H1 (cell line): ENCODE results near the gene MT2A. TPM values are rescaled to one million over a fixed set of nuclear protein-coding genes. Genes with fewer than 3 reads are reported as not detected.
A peak's percentile ranks its signal among the peaks of the same experiment; 100 is the strongest.

Experiments used
- CTCF ChIA-PET: fragments of 300-600 bp; sonication (Branson Sonifier 250); formaldehyde crosslinking; loops from one replicate; lab custom pipeline; 2021; ENCODE audit not compliant: partially characterized antibody; lab: Charles Lee
- POLR2A ChIA-PET: fragments of 300-600 bp; sonication (Branson Sonifier 250); formaldehyde crosslinking; loops from one replicate; lab custom pipeline; 2021; ENCODE audit warnings: inconsistent platforms; ENCODE audit not compliant: partially characterized antibody; lab: Charles Lee
- DNase-seq, 2 experiments: peaks; one replicate each; pipeline versions ENCODE4 v3.0.0 to v3.0.0-alpha.2; 2010 to 2022; ENCODE audit warnings: low spot score in 2 of 2, low read depth in 1 of 2, mixed read lengths in 1 of 2
- FAIRE-seq: peaks from 2 replicates; lab custom pipeline; 2011; peaks lifted over from hg19 to GRCh38; lab: Jason Lieb, UNC
- H2AFZ ChIP-seq: 2 replicates; pipeline ENCODE4 v1.8.1; 2012; ENCODE audit warnings: low read length, inconsistent platforms
- H2AK5ac ChIP-seq: 2 replicates; pipeline ENCODE4 v1.6.1; 2013; ENCODE audit warnings: low read depth, low read length
- H2BK120ac ChIP-seq: replicated peaks from 2 replicates; pipeline ENCODE3; 2013; ENCODE audit warnings: low read depth, low read length, inconsistent platforms
- H2BK12ac ChIP-seq: 2 replicates; pipeline ENCODE4 v1.6.1; 2013; ENCODE audit warnings: low read depth, low read length
- H2BK15ac ChIP-seq: 2 replicates; pipeline ENCODE4 v1.6.1; 2013; ENCODE audit warnings: low read length
- H2BK20ac ChIP-seq: 2 replicates; pipeline ENCODE4 v1.6.1; 2013; ENCODE audit warnings: low read length
- H2BK5ac ChIP-seq: 2 replicates; pipeline ENCODE4 v1.6.1; 2013; ENCODE audit warnings: low read depth, low read length
- H3K14ac ChIP-seq: 2 replicates; pipeline ENCODE4 v1.6.1; 2013; ENCODE audit warnings: inconsistent platforms; ENCODE audit not compliant: insufficient read length
- H3K18ac ChIP-seq: 2 replicates; pipeline ENCODE4 v1.6.1; 2013; ENCODE audit warnings: low read length; ENCODE audit errors: extremely low read depth
- H3K23ac ChIP-seq: 2 replicates; pipeline ENCODE4 v1.6.1; 2013; ENCODE audit warnings: inconsistent platforms; ENCODE audit not compliant: insufficient read length
- H3K23me2 ChIP-seq: 2 replicates; pipeline ENCODE4 v1.6.1; 2013; ENCODE audit warnings: low read depth, low read length
- H3K27ac ChIP-seq: 2 replicates; pipeline ENCODE4 v1.6.1; 2011; ENCODE audit warnings: low read depth, low read length, inconsistent platforms
- H3K27me3 ChIP-seq, 4 experiments: replicated peaks in 1 of 4; 1 replicate in 1 of 4; 2 replicates in 3 of 4; pipeline versions ENCODE4 v1.6.1 to v1.8.1; 2011 to 2013; ENCODE audit warnings: low read length in 3 of 4, mild to moderate bottlenecking in 3 of 4, inconsistent platforms in 2 of 4, mixed read lengths in 2 of 4, moderate library complexity in 1 of 4; ENCODE audit not compliant: control insufficient read depth in 3 of 4, insufficient read depth in 3 of 4; ENCODE audit errors: extremely low read depth in 1 of 4
- H3K36me3 ChIP-seq, 4 experiments: 2 replicates each; pipeline versions ENCODE4 v1.6.1 to v1.8.1; 2011 to 2013; ENCODE audit warnings: mild to moderate bottlenecking in 4 of 4, low read length in 3 of 4, moderate library complexity in 2 of 4, control low read depth in 1 of 4, inconsistent platforms in 1 of 4; ENCODE audit not compliant: insufficient read depth in 4 of 4, control insufficient read depth in 2 of 4
- H3K4ac ChIP-seq: replicated peaks from 2 replicates; pipeline ENCODE3; 2013; ENCODE audit warnings: low read length, low read depth, mixed read lengths, inconsistent platforms; ENCODE audit not compliant: insufficient read length
- H3K4me1 ChIP-seq, 4 experiments: replicated peaks in 1 of 4; 1 replicate in 1 of 4; 2 replicates in 3 of 4; pipeline versions ENCODE4 v1.6.1 to v1.8.1; 2011 to 2013; ENCODE audit warnings: low read length in 3 of 4, inconsistent platforms in 2 of 4, mixed read lengths in 1 of 4; ENCODE audit not compliant: insufficient read depth in 4 of 4, control insufficient read depth in 3 of 4
- H3K4me2 ChIP-seq, 2 experiments: 2 replicates each; pipeline versions ENCODE4 v1.6.1 to v1.8.1; 2011 to 2013; ENCODE audit warnings: low read depth in 2 of 2, low read length in 2 of 2, control low read depth in 1 of 2, inconsistent platforms in 1 of 2, mild to moderate bottlenecking in 1 of 2; ENCODE audit not compliant: insufficient read depth in 1 of 2
- H3K4me3 ChIP-seq, 4 experiments: fragments of 200-600, 300-600 bp in 1 of 4; sonication (generic), shearing (Covaris generic), sonication (Bioruptor Twin) in 1 of 4; 2 replicates each; pipeline versions ENCODE4 v1.5.1 to v1.8.1; 2011 to 2016; ENCODE audit warnings: low read length in 4 of 4, low read depth in 3 of 4, control low read depth in 2 of 4, inconsistent platforms in 2 of 4, mild to moderate bottlenecking in 2 of 4, mixed read lengths in 1 of 4, moderate library complexity in 1 of 4; ENCODE audit not compliant: insufficient read depth in 2 of 4; ENCODE audit errors: extremely low read depth in 1 of 4
- H3K56ac ChIP-seq: replicated peaks from 2 replicates; pipeline ENCODE3; 2013; ENCODE audit warnings: low read depth, mild to moderate bottlenecking, mixed read lengths, low read length, inconsistent platforms; ENCODE audit not compliant: insufficient read length
- H3K79me1 ChIP-seq: 2 replicates; pipeline ENCODE4 v1.6.1; 2013; ENCODE audit warnings: low read depth, low read length, control low read depth
- H3K79me2 ChIP-seq, 2 experiments: 2 replicates each; pipeline versions ENCODE4 v1.6.1 to v1.8.1; 2012 to 2013; ENCODE audit warnings: low read length in 2 of 2, mild to moderate bottlenecking in 2 of 2, inconsistent platforms in 1 of 2; ENCODE audit not compliant: insufficient read depth in 2 of 2, control insufficient read depth in 1 of 2
- H3K9ac ChIP-seq, 4 experiments: replicated peaks in 1 of 4; 1 replicate in 1 of 4; 2 replicates in 3 of 4; pipeline versions ENCODE4 v1.6.1 to v1.8.1; 2011 to 2013; ENCODE audit warnings: low read depth in 3 of 4, low read length in 3 of 4, control low read depth in 2 of 4, mild to moderate bottlenecking in 2 of 4, moderate library complexity in 2 of 4, inconsistent platforms in 1 of 4; ENCODE audit errors: extremely low read depth in 1 of 4
- H3K9me3 ChIP-seq, 2 experiments: 2 replicates each; pipeline versions ENCODE4 v1.6.1 to v1.8.1; 2012 to 2013; ENCODE audit warnings: mild to moderate bottlenecking in 2 of 2, moderate library complexity in 2 of 2, control low read depth in 1 of 2, inconsistent platforms in 1 of 2, low read depth in 1 of 2, low read length in 1 of 2, mixed read lengths in 1 of 2; ENCODE audit not compliant: insufficient read depth in 2 of 2
- H4K20me1 ChIP-seq, 2 experiments: replicated peaks in 1 of 2; 2 replicates each; pipeline versions ENCODE3 to v1.8.1; 2011 to 2013; ENCODE audit warnings: inconsistent platforms in 2 of 2, low read length in 2 of 2, mild to moderate bottlenecking in 1 of 2; ENCODE audit not compliant: insufficient read depth in 2 of 2, control insufficient read depth in 1 of 2
- H4K5ac ChIP-seq: 2 replicates; pipeline ENCODE4 v1.6.1; 2013; ENCODE audit warnings: low read length, low read depth, mixed read lengths, inconsistent platforms; ENCODE audit not compliant: insufficient read length
- H4K8ac ChIP-seq: 2 replicates; pipeline ENCODE4 v1.8.0; 2013; ENCODE audit warnings: mild to moderate bottlenecking, moderate library complexity, low read length, inconsistent platforms; ENCODE audit not compliant: insufficient read depth; ENCODE audit errors: extremely low read depth
- H4K91ac ChIP-seq: replicated peaks from 2 replicates; pipeline ENCODE3; 2013; ENCODE audit warnings: low read length, mixed read lengths, inconsistent platforms; ENCODE audit not compliant: insufficient read length
- EGR1 ChIP-seq: IDR thresholded peaks from 2 replicates; pipeline ENCODE4 v1.6.1; 2011; ENCODE audit warnings: low read depth, low read length, borderline replicate concordance
- RNF2 ChIP-seq: fragments of 200-900, 300-1000 bp; sonication (generic); IDR thresholded peaks from 2 replicates; pipeline ENCODE4 v1.7.1; 2016; ENCODE audit warnings: borderline replicate concordance, low read depth, mild to moderate bottlenecking, antibody characterized with exemption, low read length; ENCODE audit not compliant: poor library complexity, severe bottlenecking; ENCODE audit errors: missing control alignments
- WGBS, 2 experiments: shearing (Covaris generic) in 1 of 2; methylation state at CpG; one replicate each; pipeline versions ENCODE4 v1.1.6 to v1.1.7; 2013 to 2015; ENCODE audit warnings: low lambda C conversion rate in 2 of 2, mixed read lengths in 2 of 2, inconsistent platforms in 1 of 2, low coverage in 1 of 2, missing lambda C conversion rate in 1 of 2; ENCODE audit not compliant: insufficient replicate concordance in 2 of 2, insufficient coverage in 1 of 2, insufficient read length in 1 of 2; ENCODE audit errors: extremely low coverage in 1 of 2, missing lambda C conversion rate in 1 of 2; 5-methylcytosine and 5-hydroxymethylcytosine counted together
- polyA plus RNA-seq, 7 experiments: library from polyadenylated mRNA; depleted of rRNA in 3 of 7; stranded (reverse) in 5 of 7; unstranded in 2 of 7; fragments of >200 nt in 5 of 7; fragments of 200-250 nt in 2 of 7; gene quantifications; 1 replicate in 5 of 7; 2 replicates in 1 of 7; 4 replicates in 1 of 7; pipeline versions ENCODE4 v1.2.1 to v1.2.3, GENCODE V29; 2011 to 2013; ENCODE audit warnings: missing spikeins in 2 of 7, mixed read lengths in 2 of 7
- total RNA-seq: library from RNA; stranded (reverse); fragmentation: NEBNext Ultra II Directional; extraction: Animal tissue kit (Norgen Biotek cat#: 25700); gene quantifications from 2 replicates; pipeline ENCODE4 v1.2.1, GENCODE V29; 2021

The MT2A gene
- total and polyA plus RNA-seq, 2 of the 8 experiments (the other 6 are each of a cell fraction or from before 2014, with no cell fraction given) = 9.5 to 30.1 TPM

- Histone ChIP-seq H3K23me2 (peaks cover 4% of the 10 kb centered on the region; the same call in 1 of the 2 replicates), H3K18ac (no peak overlapping the region), H3K79me1 (no peaks in the 10 kb centered on the region), H2BK20ac (no peak overlapping the region), H3K36me3 (no peaks in the 10 kb centered on the region; a peak in 1 of 8 replicates), H3K79me2 (no peaks in the 10 kb centered on the region), H4K5ac (no peak overlapping the region), H4K91ac (no peak overlapping the region), H3K27me3 (peaks cover 88 to 98% (median 96%) of the 10 kb centered on the region in 4 experiments), H2BK5ac (no peak overlapping the region), H3K4me3 (no peak overlapping the region), H3K4me2 (no peak overlapping the region; a peak in 1 of 4 replicates), H3K14ac (no peak overlapping the region), H3K23ac (no peak overlapping the region), H3K9ac (no peak overlapping the region), H3K9me3 (no peaks in the 10 kb centered on the region), H3K27ac (no peak overlapping the region), H3K4me1 (peaks cover 0 to 16% (median 7%) of the 10 kb centered on the region in 4 experiments; a peak in 6 of 7 replicates), H4K8ac (no peak overlapping the region), H2AK5ac (no peak overlapping the region), H2BK15ac (no peak overlapping the region), H3K56ac (no peak overlapping the region), H4K20me1 (peaks cover 11 to 24% of the 10 kb centered on the region in 2 experiments), H2BK12ac (no peak overlapping the region), H2AFZ (no peak overlapping the region), H3K4ac (no peak overlapping the region), H2BK120ac (no peak overlapping the region)
- POLR2A ChIA-PET = interaction anchor here (1.1 to 1.8 kb wide), 4 partner anchors 9 to 55 kb away, joined by 3 read pairs; no protein-coding TSS in a partner anchor
- CTCF ChIA-PET = interaction anchor here (0.6 to 3.1 kb wide), 6 partner anchors 9 to 70 kb away, joined by 3 to 12 read pairs (median 7); no protein-coding TSS in a partner anchor
- FAIRE-seq (no peak), DNase-seq (no peak)
- 35% methylated on average over 10 of the region's 10 CpGs; no CpG with 5 or more reads in 1 of the 2 experiments for WGBS, 2 experiments
- no peak for TF ChIP-seq EGR1
- peak; percentile 67 for TF ChIP-seq RNF2
These were observed 22.8 kb downstream of the MT2A start for GRCh38 chr16:56631197-56631596.
